Mesothelial cell of epicardium (in vitro differentiated cells): Measurements from ENCODE around the gene NPW. TPM values are rescaled to one million over a fixed set of nuclear protein-coding genes. Genes with fewer than 3 reads are reported as not detected.

ENCODE experiments used
- DNase-seq, 2 experiments: peaks; one replicate each; pipeline ENCODE4 v3.0.0; 2021; ENCODE audit warnings: low spot score in 2 of 2; ENCODE audit not compliant: unreplicated experiment in 2 of 2
- H3K27ac Mint-ChIP-seq: 2 replicates; pipeline ENCODE4 v1.8.0; 2021; ENCODE audit warnings: mixed read lengths
- H3K27me3 Mint-ChIP-seq: 2 replicates; pipeline ENCODE4 v1.8.0; 2021; ENCODE audit warnings: low read depth, mixed read lengths
- H3K36me3 Mint-ChIP-seq: 2 replicates; pipeline ENCODE4 v1.8.0; 2021; ENCODE audit warnings: mixed read lengths
- H3K4me1 Mint-ChIP-seq: 2 replicates; pipeline ENCODE4 v1.8.0; 2021; ENCODE audit warnings: mixed read lengths
- H3K4me3 Mint-ChIP-seq: 2 replicates; pipeline ENCODE4 v1.8.0; 2021; ENCODE audit warnings: mild to moderate bottlenecking, moderate library complexity, mixed read lengths
- H3K9me3 Mint-ChIP-seq: 2 replicates; pipeline ENCODE4 v1.8.0; 2021; ENCODE audit warnings: mixed read lengths
- CTCF ChIP-seq: fragments of 200-600 bp; sonication (generic); IDR thresholded peaks from one replicate; pipeline ENCODE4 v1.5.0; 2021; ENCODE audit warnings: antibody characterized with exemption; ENCODE audit not compliant: unreplicated experiment
- total RNA-seq: library from RNA; stranded (reverse); gene quantifications from 3 replicates; pipeline ENCODE4 v1.2.1, GENCODE V29; 2021

Gene NPW
- total RNA-seq, 1 donor from 2014 or later: 14.0 TPM

- peaks cover 9% of the 10 kb centered on the region for H3K36me3 Mint-ChIP-seq
- peaks cover 23% of the 10 kb centered on the region for H3K27me3 Mint-ChIP-seq
- no peak for TF ChIP-seq CTCF
- no peak overlapping the region for H3K27ac Mint-ChIP-seq
- no peak for DNase-seq
- no peak overlapping the region for H3K4me3 Mint-ChIP-seq
- no peaks in the 10 kb centered on the region for H3K9me3 Mint-ChIP-seq
- H3K4me1 Mint-ChIP-seq: peaks cover 22% of the 10 kb centered on the region
These were observed 44.0 kb upstream of the NPW start for GRCh38 chr16:1975432-1976215.

GRCh38 chr16:1976216-1976520 is 43.4 kb upstream of the NPW start:
- H3K27ac Mint-ChIP-seq: no peak overlapping the region
- no peak for DNase-seq
- peaks cover 20% of the 10 kb centered on the region for H3K4me1 Mint-ChIP-seq
- TF ChIP-seq CTCF: no peak
- H3K27me3 Mint-ChIP-seq: peaks cover 29% of the 10 kb centered on the region
- H3K4me3 Mint-ChIP-seq: no peak overlapping the region
- no peaks in the 10 kb centered on the region for H3K9me3 Mint-ChIP-seq
- H3K36me3 Mint-ChIP-seq: peaks cover 9% of the 10 kb centered on the region

- no peak for DNase-seq
- no peak for TF ChIP-seq CTCF
- H3K4me1 Mint-ChIP-seq: peaks cover 12% of the 10 kb centered on the region
- peaks cover 39% of the 10 kb centered on the region for H3K27me3 Mint-ChIP-seq
- H3K9me3 Mint-ChIP-seq: no peaks in the 10 kb centered on the region
- no peak overlapping the region for H3K4me3 Mint-ChIP-seq
- no peak overlapping the region for H3K27ac Mint-ChIP-seq
- H3K36me3 Mint-ChIP-seq: peaks cover 9% of the 10 kb centered on the region
These were observed 42.4 kb upstream of the NPW start for GRCh38 chr16:1976951-1977874.

- peaks cover 8% of the 10 kb centered on the region for H3K4me1 Mint-ChIP-seq
- H3K27me3 Mint-ChIP-seq: peaks cover 46% of the 10 kb centered on the region
- H3K27ac Mint-ChIP-seq: no peak overlapping the region
- no peaks in the 10 kb centered on the region for H3K9me3 Mint-ChIP-seq
- no peak for DNase-seq
- no peak overlapping the region for H3K4me3 Mint-ChIP-seq
- peaks cover 9% of the 10 kb centered on the region for H3K36me3 Mint-ChIP-seq
- TF ChIP-seq CTCF: no peak
These were observed 41.7 kb upstream of the NPW start for GRCh38 chr16:1977875-1978268.

- Mint-ChIP-seq H3K27me3 (peaks cover 51% of the 10 kb centered on the region), H3K4me3 (no peak overlapping the region), H3K36me3 (peaks cover 9% of the 10 kb centered on the region), H3K27ac (no peak overlapping the region), H3K9me3 (no peaks in the 10 kb centered on the region), H3K4me1 (peaks cover 4% of the 10 kb centered on the region)
- no peak for TF ChIP-seq CTCF
- no peak for DNase-seq
These were observed 41.0 kb upstream of the NPW start for GRCh38 chr16:1978476-1979120.
